WTC11 (cell line): ENCODE measurements around the gene USP34.

Experiments
- CREM ChIP-seq: sonication (generic); formaldehyde crosslinking; IDR thresholded peaks from 2 replicates; pipeline ENCODE4 v1.8.1; 2022; ENCODE audit warnings: mild to moderate bottlenecking, missing genetic modification reagents, moderate library complexity
- ESRRA ChIP-seq: sonication (generic); formaldehyde crosslinking; IDR thresholded peaks from 2 replicates; pipeline ENCODE4 v1.8.1; 2022; ENCODE audit warnings: mild to moderate bottlenecking, missing genetic modification reagents, borderline replicate concordance
- FOXP1 ChIP-seq: sonication (generic); formaldehyde crosslinking; IDR thresholded peaks from 2 replicates; pipeline ENCODE4 v1.8.0; 2022; ENCODE audit warnings: missing genetic modification reagents, mild to moderate bottlenecking, moderate library complexity, borderline replicate concordance
- GABPB1 ChIP-seq: sonication (generic); formaldehyde crosslinking; IDR thresholded peaks from 2 replicates; pipeline ENCODE4 v1.8.1; 2023; ENCODE audit warnings: mild to moderate bottlenecking, missing genetic modification reagents
- NR1H2 ChIP-seq: sonication (generic); formaldehyde crosslinking; IDR thresholded peaks from 2 replicates; pipeline ENCODE4 v1.9.0; 2021; ENCODE audit warnings: mild to moderate bottlenecking, moderate library complexity, missing genetic modification reagents
- NR3C1 ChIP-seq: sonication (generic); formaldehyde crosslinking; conservative IDR thresholded peaks from 2 replicates; pipeline ENCODE4 v1.8.1; 2023; ENCODE audit warnings: low read depth, mild to moderate bottlenecking, missing genetic modification reagents
- ZNF232 ChIP-seq: sonication (generic); formaldehyde crosslinking; IDR thresholded peaks from 2 replicates; pipeline ENCODE4 v1.8.0; 2022; ENCODE audit warnings: mild to moderate bottlenecking, missing genetic modification reagents
- ZNF263 ChIP-seq: sonication (generic); formaldehyde crosslinking; IDR thresholded peaks from 2 replicates; pipeline ENCODE4 v1.8.1; 2022; ENCODE audit warnings: low read depth, mild to moderate bottlenecking, moderate library complexity, missing genetic modification reagents
- ZNF396 ChIP-seq: fragments of 250-450 bp; sonication (Bioruptor Pico); IDR thresholded peaks from 2 replicates; pipeline ENCODE4 v1.8.0; 2021; ENCODE audit warnings: mild to moderate bottlenecking, moderate library complexity, borderline replicate concordance
- TF ChIP-seq, protein P1 (sequence below): fragments of 200-600 bp; IDR thresholded peaks from 2 replicates; pipeline ENCODE4 v1.8.0; 2022; ENCODE audit warnings: antibody characterized with exemption
- TF ChIP-seq, protein P2 (sequence below): fragments of 250-450 bp; sonication (Bioruptor Pico); IDR thresholded peaks from 2 replicates; pipeline ENCODE4 v1.9.0; 2021; ENCODE audit warnings: mild to moderate bottlenecking, borderline replicate concordance
- TF ChIP-seq, protein P3 (sequence below): sonication (generic); formaldehyde crosslinking; IDR thresholded peaks from 2 replicates; pipeline ENCODE4 v1.8.0; 2022; ENCODE audit warnings: mild to moderate bottlenecking, missing genetic modification reagents
- TF ChIP-seq, protein P4 (sequence below): sonication (generic); formaldehyde crosslinking; conservative IDR thresholded peaks from 2 replicates; pipeline ENCODE4 v1.8.1; 2023; ENCODE audit warnings: mild to moderate bottlenecking, low read depth, missing genetic modification reagents, moderate library complexity

DNA sequence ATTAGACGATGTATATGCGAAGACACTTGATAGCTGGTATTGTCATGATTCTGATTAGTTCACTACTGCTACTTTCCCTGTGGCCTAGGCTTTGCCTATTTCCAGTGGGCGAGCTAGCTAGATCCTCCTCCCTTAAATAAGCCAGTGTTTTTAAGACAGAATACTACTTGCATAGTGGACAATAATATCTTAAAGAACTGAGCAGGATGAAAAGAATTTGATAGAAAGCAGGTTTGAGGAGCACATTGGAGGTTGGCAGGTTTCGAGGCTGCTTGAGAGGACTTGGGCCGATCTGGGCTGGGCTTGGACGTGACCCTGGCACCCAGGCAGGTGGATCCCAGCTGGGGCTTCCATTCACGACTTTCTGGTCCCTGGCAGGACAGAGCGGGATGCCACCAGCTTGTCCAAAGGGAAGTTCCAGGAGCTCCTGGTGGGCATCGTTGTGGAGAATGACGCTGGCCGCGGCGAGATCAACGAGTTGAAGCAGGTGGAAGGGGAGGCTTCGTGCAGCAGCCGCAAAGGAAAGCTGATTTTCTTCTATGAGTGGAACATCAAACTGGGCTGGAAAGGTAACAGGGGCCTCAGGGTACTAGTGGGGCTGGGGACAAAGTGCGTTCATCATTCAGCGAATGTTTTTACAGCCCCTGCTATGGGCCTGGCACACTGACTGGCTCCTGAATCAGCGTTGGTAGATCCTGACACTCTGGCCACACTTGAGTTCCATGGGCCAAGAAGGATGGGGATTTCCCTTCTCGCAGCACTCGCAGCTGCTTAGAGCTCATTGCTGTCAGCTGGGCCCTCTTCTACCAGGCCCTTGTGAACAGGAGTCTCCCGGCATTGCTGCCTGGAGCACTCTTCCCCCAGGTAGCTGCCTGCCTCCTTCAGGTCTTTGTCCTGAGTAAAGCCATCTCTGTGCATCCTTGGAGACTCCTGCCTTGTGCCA lies 292.0 kb downstream of the USP34 start:
- TF ChIP-seq, protein P1, sequence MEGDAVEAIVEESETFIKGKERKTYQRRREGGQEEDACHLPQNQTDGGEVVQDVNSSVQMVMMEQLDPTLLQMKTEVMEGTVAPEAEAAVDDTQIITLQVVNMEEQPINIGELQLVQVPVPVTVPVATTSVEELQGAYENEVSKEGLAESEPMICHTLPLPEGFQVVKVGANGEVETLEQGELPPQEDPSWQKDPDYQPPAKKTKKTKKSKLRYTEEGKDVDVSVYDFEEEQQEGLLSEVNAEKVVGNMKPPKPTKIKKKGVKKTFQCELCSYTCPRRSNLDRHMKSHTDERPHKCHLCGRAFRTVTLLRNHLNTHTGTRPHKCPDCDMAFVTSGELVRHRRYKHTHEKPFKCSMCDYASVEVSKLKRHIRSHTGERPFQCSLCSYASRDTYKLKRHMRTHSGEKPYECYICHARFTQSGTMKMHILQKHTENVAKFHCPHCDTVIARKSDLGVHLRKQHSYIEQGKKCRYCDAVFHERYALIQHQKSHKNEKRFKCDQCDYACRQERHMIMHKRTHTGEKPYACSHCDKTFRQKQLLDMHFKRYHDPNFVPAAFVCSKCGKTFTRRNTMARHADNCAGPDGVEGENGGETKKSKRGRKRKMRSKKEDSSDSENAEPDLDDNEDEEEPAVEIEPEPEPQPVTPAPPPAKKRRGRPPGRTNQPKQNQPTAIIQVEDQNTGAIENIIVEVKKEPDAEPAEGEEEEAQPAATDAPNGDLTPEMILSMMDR, result no peak
- no peak for TF ChIP-seq FOXP1 (CRISPR knock-in tag)
- TF ChIP-seq ZNF396 (CRISPR knock-in tag), result no peak
- TF ChIP-seq CREM (CRISPR knock-in tag), result no peak
- no peak for TF ChIP-seq ZNF263 (CRISPR knock-in tag)
- TF ChIP-seq, protein P2, sequence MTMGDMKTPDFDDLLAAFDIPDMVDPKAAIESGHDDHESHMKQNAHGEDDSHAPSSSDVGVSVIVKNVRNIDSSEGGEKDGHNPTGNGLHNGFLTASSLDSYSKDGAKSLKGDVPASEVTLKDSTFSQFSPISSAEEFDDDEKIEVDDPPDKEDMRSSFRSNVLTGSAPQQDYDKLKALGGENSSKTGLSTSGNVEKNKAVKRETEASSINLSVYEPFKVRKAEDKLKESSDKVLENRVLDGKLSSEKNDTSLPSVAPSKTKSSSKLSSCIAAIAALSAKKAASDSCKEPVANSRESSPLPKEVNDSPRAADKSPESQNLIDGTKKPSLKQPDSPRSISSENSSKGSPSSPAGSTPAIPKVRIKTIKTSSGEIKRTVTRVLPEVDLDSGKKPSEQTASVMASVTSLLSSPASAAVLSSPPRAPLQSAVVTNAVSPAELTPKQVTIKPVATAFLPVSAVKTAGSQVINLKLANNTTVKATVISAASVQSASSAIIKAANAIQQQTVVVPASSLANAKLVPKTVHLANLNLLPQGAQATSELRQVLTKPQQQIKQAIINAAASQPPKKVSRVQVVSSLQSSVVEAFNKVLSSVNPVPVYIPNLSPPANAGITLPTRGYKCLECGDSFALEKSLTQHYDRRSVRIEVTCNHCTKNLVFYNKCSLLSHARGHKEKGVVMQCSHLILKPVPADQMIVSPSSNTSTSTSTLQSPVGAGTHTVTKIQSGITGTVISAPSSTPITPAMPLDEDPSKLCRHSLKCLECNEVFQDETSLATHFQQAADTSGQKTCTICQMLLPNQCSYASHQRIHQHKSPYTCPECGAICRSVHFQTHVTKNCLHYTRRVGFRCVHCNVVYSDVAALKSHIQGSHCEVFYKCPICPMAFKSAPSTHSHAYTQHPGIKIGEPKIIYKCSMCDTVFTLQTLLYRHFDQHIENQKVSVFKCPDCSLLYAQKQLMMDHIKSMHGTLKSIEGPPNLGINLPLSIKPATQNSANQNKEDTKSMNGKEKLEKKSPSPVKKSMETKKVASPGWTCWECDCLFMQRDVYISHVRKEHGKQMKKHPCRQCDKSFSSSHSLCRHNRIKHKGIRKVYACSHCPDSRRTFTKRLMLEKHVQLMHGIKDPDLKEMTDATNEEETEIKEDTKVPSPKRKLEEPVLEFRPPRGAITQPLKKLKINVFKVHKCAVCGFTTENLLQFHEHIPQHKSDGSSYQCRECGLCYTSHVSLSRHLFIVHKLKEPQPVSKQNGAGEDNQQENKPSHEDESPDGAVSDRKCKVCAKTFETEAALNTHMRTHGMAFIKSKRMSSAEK (CRISPR knock-in tag), result no peak
- TF ChIP-seq ZNF232 (CRISPR knock-in tag), result no peak
- TF ChIP-seq, protein P3, sequence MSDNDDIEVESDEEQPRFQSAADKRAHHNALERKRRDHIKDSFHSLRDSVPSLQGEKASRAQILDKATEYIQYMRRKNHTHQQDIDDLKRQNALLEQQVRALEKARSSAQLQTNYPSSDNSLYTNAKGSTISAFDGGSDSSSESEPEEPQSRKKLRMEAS (CRISPR knock-in tag), result no peak
- TF ChIP-seq ESRRA (CRISPR knock-in tag), result no peak
- TF ChIP-seq GABPB1 (CRISPR knock-in tag), result no peak
- TF ChIP-seq, protein P4, sequence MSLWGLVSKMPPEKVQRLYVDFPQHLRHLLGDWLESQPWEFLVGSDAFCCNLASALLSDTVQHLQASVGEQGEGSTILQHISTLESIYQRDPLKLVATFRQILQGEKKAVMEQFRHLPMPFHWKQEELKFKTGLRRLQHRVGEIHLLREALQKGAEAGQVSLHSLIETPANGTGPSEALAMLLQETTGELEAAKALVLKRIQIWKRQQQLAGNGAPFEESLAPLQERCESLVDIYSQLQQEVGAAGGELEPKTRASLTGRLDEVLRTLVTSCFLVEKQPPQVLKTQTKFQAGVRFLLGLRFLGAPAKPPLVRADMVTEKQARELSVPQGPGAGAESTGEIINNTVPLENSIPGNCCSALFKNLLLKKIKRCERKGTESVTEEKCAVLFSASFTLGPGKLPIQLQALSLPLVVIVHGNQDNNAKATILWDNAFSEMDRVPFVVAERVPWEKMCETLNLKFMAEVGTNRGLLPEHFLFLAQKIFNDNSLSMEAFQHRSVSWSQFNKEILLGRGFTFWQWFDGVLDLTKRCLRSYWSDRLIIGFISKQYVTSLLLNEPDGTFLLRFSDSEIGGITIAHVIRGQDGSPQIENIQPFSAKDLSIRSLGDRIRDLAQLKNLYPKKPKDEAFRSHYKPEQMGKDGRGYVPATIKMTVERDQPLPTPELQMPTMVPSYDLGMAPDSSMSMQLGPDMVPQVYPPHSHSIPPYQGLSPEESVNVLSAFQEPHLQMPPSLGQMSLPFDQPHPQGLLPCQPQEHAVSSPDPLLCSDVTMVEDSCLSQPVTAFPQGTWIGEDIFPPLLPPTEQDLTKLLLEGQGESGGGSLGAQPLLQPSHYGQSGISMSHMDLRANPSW (CRISPR knock-in tag), result no peak
- no peak for TF ChIP-seq NR1H2 (CRISPR knock-in tag)
- TF ChIP-seq NR3C1, result no peak
